Globus pallidus (tissue), 1 donor: ENCODE results near the gene MTRR.
"Not testable (repeated sequence)": the region's sequence is repeated elsewhere in the genome, so short reads cannot be mapped to it uniquely, and the experiment has no call there.

ENCODE experiments used
- DNase-seq: peaks from one replicate; pipeline ENCODE4 v3.0.0-alpha.2; 2015; ENCODE audit warnings: low spot score

Gene MTRR

DNA sequence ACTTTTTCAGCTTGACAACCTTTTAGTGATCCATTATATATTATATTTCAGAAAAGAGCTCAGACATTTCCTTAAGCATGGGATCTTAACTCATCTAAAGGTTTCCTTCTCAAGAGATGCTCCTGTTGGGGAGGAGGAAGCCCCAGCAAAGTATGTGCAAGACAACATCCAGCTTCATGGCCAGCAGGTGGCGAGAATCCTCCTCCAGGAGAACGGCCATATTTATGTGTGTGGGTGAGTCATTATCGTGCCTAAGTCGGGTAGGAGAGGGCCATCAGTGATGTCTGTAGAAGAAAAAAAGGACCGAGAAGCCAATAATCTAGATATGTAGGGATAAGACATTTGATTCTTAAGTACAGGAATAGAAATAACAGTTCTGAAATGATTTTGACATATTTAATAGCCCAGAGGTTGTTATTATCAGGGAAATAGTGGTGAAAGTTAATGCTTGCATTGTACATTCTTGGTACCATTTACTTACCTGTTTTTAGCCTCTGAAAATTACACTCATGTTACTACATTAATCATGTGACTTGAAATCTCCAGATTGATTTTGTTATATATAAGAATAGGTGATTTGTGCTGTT lies 28.2 kb downstream of the MTRR start:
- no peak for DNase-seq

- no peak for DNase-seq
These were observed 33.3 kb downstream of the MTRR start for GRCh38 chr5:7902201-7902600.

DNA sequence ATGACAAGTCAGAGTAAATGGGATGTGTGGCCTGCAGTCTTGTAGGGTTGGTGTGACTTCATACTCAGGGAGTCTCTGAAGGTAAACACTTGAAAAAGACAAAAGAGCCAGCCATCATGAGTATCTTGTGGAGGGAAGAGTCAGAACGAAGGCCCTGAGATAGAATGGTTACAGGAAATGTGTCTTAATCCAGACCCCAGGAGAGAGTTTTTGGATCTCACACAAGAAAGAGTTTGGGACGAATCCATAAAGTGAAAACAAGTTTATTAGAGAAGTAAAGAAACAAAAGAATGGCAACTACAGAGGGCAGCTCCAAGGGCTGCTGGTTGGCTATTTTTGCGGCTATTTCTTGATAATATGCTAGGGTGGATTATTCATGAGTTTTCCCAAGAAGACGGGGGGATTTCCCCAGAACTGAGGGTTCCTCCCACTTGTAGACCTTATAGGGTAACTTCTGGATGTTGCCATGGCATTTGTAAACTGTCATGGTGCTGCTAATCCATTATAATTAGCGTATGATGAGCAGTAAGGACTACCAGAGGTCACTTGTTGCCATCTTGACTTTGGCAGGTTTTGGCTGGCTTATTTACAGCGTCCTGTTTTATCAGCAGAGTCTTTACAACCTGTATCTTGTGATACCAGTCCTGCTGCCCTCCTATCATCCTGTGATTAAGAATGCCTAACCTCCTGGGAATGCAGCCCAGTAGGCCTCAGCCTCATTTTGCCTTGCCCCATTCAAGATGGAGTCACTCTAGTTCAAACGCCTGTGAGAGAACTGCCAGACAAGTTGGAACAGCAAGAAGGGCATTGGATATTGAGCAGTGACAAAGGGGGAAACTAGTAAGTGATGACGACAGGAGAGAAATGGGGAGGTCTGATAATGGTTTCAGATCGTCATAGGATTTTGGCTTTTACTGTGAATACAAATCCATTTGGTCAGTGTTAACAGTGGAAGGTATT lies 34.0 kb downstream of the MTRR start:
- DNase-seq, result no peak

- no peak for DNase-seq
These were observed 35.2 kb downstream of the MTRR start for GRCh38 chr5:7904170-7904569.

DNA sequence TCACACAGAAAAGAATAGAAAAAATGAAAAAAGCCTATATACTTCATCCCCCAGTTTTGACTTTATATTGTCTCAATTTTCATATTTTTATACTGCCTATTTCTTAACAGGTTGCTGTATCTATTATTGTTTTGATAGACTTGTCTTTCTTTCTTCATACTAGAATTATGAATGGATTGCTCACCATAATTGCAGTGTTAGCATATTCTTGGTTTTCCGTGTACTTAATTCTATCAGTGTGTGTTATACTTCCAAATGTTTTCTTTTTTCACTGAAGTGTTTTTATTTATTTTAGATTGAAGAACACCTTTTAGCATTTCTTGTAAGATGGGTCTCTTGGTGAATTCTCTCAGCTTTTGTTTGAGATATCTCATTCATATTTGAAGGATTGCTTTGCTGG lies 38.7 kb downstream of the MTRR start:
- no peak for DNase-seq

DNA sequence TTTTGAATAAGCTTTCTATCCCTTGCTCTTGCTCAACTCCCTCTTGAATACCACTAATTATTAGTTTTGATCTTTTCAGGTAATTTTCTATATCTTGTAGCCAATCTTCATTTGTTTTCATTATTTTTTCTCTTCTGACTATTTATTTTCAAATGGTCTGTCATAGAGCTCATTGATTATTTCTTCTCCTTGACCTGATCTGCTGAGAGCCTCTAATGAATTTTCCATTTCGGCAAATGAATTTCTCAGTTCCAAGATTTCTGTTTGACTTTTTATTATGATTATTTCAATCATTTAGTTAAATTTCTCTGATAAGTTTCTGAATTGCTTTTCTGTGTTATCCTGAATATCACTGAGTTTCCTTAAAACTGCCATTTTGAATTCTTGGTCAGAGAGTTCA lies 39.4 kb downstream of the MTRR start:
- no peak for DNase-seq

DNA sequence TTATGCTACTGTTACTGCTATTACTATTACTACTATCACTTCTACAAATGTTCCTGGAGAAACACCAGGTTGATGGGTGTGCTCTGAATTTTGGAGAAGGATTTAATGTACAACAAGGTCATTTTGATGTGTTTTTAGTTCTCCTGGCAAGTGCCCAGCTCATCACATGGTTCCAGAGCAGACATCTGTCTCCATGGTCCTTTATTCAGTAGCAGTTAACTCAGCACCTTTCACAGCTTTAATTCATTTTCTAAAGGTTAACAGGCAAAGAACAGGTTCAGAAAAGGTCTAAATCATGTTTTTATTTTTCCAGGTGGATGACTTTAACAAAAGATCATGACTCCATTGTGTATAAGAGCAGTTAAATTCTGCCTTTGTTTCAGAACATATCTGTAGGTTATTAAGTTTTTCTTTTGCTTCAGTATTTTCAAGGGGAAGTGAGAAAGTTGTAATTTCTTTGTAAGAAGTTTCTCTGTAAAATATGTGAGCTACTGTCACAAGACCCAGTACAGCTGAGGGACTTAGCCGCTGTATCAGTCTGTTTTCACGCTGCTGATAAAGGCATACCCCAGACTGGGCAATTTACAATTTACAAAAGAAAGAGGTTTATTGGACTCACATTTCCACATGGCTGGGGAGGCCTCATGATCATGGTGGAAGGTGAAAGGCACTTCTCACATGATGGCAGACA lies 41.9 kb downstream of the MTRR start:
- no peak for DNase-seq

- DNase-seq, result not testable (repeated sequence)
These were observed 42.5 kb downstream of the MTRR start for GRCh38 chr5:7911429-7911771.

DNA sequence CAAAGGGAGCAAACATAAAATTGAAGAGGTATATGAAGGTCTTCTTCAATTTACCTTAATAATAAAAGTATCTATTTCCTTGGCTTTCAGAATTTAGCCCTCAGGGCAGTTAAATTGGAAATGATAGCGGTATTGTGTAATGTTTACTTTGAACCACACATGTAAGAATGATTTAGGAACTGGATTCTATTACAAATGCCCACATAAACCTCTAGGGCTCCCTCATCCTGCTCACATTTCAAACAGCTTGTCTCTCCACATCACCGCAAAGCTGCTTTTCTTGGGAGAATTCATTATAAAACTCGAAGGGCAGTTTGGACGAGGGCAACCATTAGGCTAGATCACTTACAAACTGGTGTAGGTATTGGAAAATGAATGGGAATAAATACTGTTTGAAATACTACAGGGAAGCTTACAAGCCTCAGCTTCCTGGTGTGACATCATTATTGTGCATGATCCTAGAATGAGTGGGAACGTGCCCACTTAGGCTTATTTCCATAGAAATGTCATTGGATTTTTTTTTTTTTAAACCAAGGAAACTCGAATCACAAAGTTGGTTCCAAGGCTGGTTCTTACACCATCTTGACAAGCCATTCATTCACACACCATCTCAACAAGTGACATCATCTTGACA lies 47.3 kb downstream of the MTRR start:
- DNase-seq, result no peak

GRCh38 chr5:7917130-7918123 lies 48.5 kb downstream of the MTRR start:
- no peak for DNase-seq

GRCh38 chr5:7925961-7926695 lies 57.2 kb downstream of the MTRR start:
- DNase-seq, result no peak

DNA sequence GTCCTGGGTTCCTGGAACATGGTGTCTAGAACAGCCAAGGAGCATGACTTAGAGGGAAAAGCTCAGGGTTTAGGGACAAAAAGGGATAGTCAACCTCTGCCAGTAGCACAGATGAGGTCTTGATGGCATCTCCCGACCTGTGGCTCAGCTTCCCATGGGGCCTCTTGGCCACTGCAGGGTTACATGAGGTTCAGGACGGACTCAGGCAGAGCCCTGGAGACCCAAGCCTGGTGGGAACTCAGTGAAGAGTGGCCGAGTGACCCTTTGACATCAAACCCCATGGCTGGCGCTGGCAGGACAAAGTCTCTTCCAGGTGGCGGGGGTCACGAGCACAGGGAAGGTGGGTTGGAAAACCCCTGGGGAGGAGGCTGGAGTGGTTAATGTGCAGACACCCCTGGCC lies 57.8 kb downstream of the MTRR start:
- DNase-seq, result no peak

GRCh38 chr5:7927466-7928375 lies 58.8 kb downstream of the MTRR start:
- DNase-seq, result peak; percentile 60

GRCh38 chr5:7930011-7930410 lies 61.1 kb downstream of the MTRR start:
- DNase-seq, result no peak

GRCh38 chr5:7941692-7942091 lies 72.7 kb downstream of the MTRR start:
- DNase-seq, result no peak

GRCh38 chr5:7947301-7947700 lies 78.4 kb downstream of the MTRR start:
- no peak for DNase-seq
